K562 (cell line): Measurements from ENCODE around the gene ANO8. TPM values are rescaled to one million over a fixed set of nuclear protein-coding genes. Genes with fewer than 3 reads are reported as not detected.

ENCODE experiments used
- ATAC-seq: fragments of 200-7000 bp; cut with Tn5 transposase; 3 replicates; pipeline ENCODE4 v1.9.1; 2020; ENCODE audit warnings: moderate library complexity
- BruUV-seq: library from RNA; stranded (reverse); fragments of 400-500 nt; replicated peaks from 2 replicates; lab custom pipeline; 2021; lab: Mats Ljungman, UMichigan
- CTCF ChIA-PET: fragments of 300-600 bp; formaldehyde crosslinking; extraction: SDS; loops from one replicate; lab custom pipeline; 2021; ENCODE audit warnings: low intra/inter-chr PET ratio; lab: Yijun Ruan, JAX
- POLR2A ChIA-PET: fragments of 300-600, 350-650 bp; sonication (Branson Sonifier 250); formaldehyde crosslinking; extraction: SDS; loops from one replicate; lab custom pipeline; 2021; ENCODE audit warnings: antibody characterized with exemption, inconsistent platforms; lab: Yijun Ruan, JAX
- DNase-seq, 4 experiments: peaks; one replicate each; pipeline versions ENCODE4 v3.0.0 to v3.0.0-alpha.2; 2011 to 2018; ENCODE audit warnings: low spot score in 3 of 4, mixed read lengths in 3 of 4; ENCODE audit errors: extremely low read depth in 1 of 4
- FAIRE-seq: peaks from 2 replicates; lab custom pipeline; 2011; peaks lifted over from hg19 to GRCh38; lab: Jason Lieb, UNC
- H2AFZ ChIP-seq: 2 replicates; pipeline ENCODE4 v1.6.0; 2011; ENCODE audit warnings: low read depth, low read length, control low read depth, inconsistent platforms
- H3K27ac ChIP-seq: fragments of 200-600 bp; 3 replicates; pipeline ENCODE4 v1.8.0; 2011; ENCODE audit warnings: low read depth, mild to moderate bottlenecking, control low read depth, inconsistent platforms, low read length, moderate library complexity, mixed read lengths; ENCODE audit errors: extremely low read depth
- H3K27me3 ChIP-seq, 2 experiments: fragments of 300-600 bp in 1 of 2; 2 replicates in 1 of 2; 3 replicates in 1 of 2; pipeline versions ENCODE4 v1.6.0 to v1.8.0; 2011; ENCODE audit warnings: inconsistent platforms in 2 of 2, low read length in 2 of 2, mild to moderate bottlenecking in 1 of 2, mixed read lengths in 1 of 2, moderate library complexity in 1 of 2; ENCODE audit not compliant: control insufficient read depth in 2 of 2, insufficient read depth in 2 of 2
- H3K36me3 ChIP-seq: fragments of 300-600 bp; 3 replicates; pipeline ENCODE4 v1.8.0; 2011; ENCODE audit warnings: mild to moderate bottlenecking, low read length, inconsistent platforms; ENCODE audit not compliant: control insufficient read depth, insufficient read depth
- H3K4me1 ChIP-seq, 2 experiments: fragments of 200-600 bp in 1 of 2; replicated peaks in 1 of 2; 2 replicates in 1 of 2; 3 replicates in 1 of 2; pipeline versions ENCODE4 v1.5.1 to v1.8.0; 2011; ENCODE audit warnings: inconsistent platforms in 2 of 2, low read length in 2 of 2, mild to moderate bottlenecking in 1 of 2, mixed read lengths in 1 of 2, moderate library complexity in 1 of 2; ENCODE audit not compliant: control insufficient read depth in 2 of 2, insufficient read depth in 2 of 2
- H3K4me2 ChIP-seq: 2 replicates; pipeline ENCODE4 v1.6.1; 2011; ENCODE audit warnings: low read length, control low read depth, inconsistent platforms, mixed read lengths; ENCODE audit not compliant: insufficient read depth
- H3K4me3 ChIP-seq: fragments of 200-600 bp; sonication (generic), shearing (Covaris generic); 2 replicates; pipeline ENCODE4 v1.5.1; 2016; ENCODE audit warnings: control low read depth, inconsistent platforms
- H3K79me2 ChIP-seq: fragments of 200-600 bp; 3 replicates; pipeline ENCODE4 v1.8.0; 2011; ENCODE audit warnings: low read length, inconsistent platforms; ENCODE audit not compliant: control insufficient read depth, insufficient read depth
- H3K9ac ChIP-seq, 2 experiments: 2 replicates each; pipeline versions ENCODE4 v1.6.0 to v1.6.1; 2011; ENCODE audit warnings: low read depth in 2 of 2, low read length in 2 of 2, control low read depth in 1 of 2, inconsistent platforms in 1 of 2, mild to moderate bottlenecking in 1 of 2, mixed read lengths in 1 of 2; ENCODE audit not compliant: insufficient read depth in 1 of 2
- H3K9me1 ChIP-seq: one replicate; pipeline ENCODE4 v1.6.0; 2011; ENCODE audit warnings: inconsistent platforms, mild to moderate bottlenecking, low read length, moderate library complexity; ENCODE audit not compliant: control insufficient read depth, insufficient read depth
- H3K9me3 ChIP-seq: replicated peaks from 2 replicates; pipeline ENCODE4 v1.5.1; 2011; ENCODE audit warnings: low read depth, low read length, inconsistent platforms; ENCODE audit not compliant: control insufficient read depth, insufficient read depth
- H4K20me1 ChIP-seq: replicated peaks from 2 replicates; pipeline ENCODE4 v1.6.1; 2011; ENCODE audit warnings: low read length, inconsistent platforms, mixed read lengths; ENCODE audit not compliant: control insufficient read depth, insufficient read depth
- C11orf30 ChIP-seq: fragments of 450-650 bp; IDR thresholded peaks from 2 replicates; pipeline ENCODE4 v1.6.1; 2016; ENCODE audit warnings: low read depth, mild to moderate bottlenecking
- CBX5 ChIP-seq: IDR thresholded peaks from 2 replicates; pipeline ENCODE4 v1.6.1; 2014; ENCODE audit warnings: low read depth, borderline replicate concordance
- EGR1 ChIP-seq: fragments of 450-650 bp; conservative IDR thresholded peaks from 2 replicates; pipeline ENCODE4 v1.6.1; 2017; ENCODE audit warnings: mild to moderate bottlenecking
- HMG20B ChIP-seq: fragments of 250-450 bp; sonication (Bioruptor Pico); IDR thresholded peaks from 2 replicates; pipeline ENCODE4 v1.5.0; 2021; ENCODE audit warnings: mild to moderate bottlenecking
- MYBL2 ChIP-seq, 2 experiments: fragments of 450-650 bp in 1 of 2; sonication (generic) in 1 of 2; formaldehyde crosslinking in 1 of 2; IDR thresholded peaks; 2 replicates each; pipeline versions ENCODE4 v1.6.1 to v1.8.1; 2017 to 2022; ENCODE audit warnings: borderline replicate concordance in 1 of 2, inconsistent platforms in 1 of 2, low read depth in 1 of 2, mild to moderate bottlenecking in 1 of 2, missing genetic modification reagents in 1 of 2, moderate library complexity in 1 of 2
- NR3C1 ChIP-seq: sonication (generic); formaldehyde crosslinking; IDR thresholded peaks from 2 replicates; pipeline ENCODE4 v1.8.1; 2022; ENCODE audit warnings: missing genetic modification reagents
- RBM22 ChIP-seq: fragments of 200-400 bp; formaldehyde crosslinking; IDR thresholded peaks from 2 replicates; pipeline ENCODE4 v1.6.1; 2018; ENCODE audit warnings: low read length, low read depth; ENCODE audit not compliant: poor library complexity, severe bottlenecking
- SMC3 ChIP-seq: conservative IDR thresholded peaks from 2 replicates; pipeline ENCODE4 v1.6.1; 2011; ENCODE audit warnings: low read depth, low read length, improper control_type of control experiment; ENCODE audit not compliant: insufficient read depth
- TARDBP ChIP-seq: fragments of 450-650 bp; IDR thresholded peaks from 2 replicates; pipeline ENCODE4 v1.6.1; 2016
- TOE1 ChIP-seq, 2 experiments: fragments of 450-650 bp in 1 of 2; sonication (generic) in 1 of 2; formaldehyde crosslinking in 1 of 2; IDR thresholded peaks; 2 replicates each; pipeline versions ENCODE4 v1.7.1 to v1.8.0; 2016 to 2022; ENCODE audit warnings: borderline replicate concordance in 2 of 2, mild to moderate bottlenecking in 2 of 2, antibody characterized with exemption in 1 of 2, inconsistent platforms in 1 of 2, low read depth in 1 of 2, missing genetic modification reagents in 1 of 2, moderate library complexity in 1 of 2
- XRCC5 ChIP-seq: fragments of 200-400 bp; formaldehyde crosslinking; IDR thresholded peaks from 2 replicates; pipeline ENCODE4 v1.6.1; 2017; ENCODE audit warnings: low read depth, mild to moderate bottlenecking, low read length
- ZFP1 ChIP-seq: fragments of 450-650 bp; formaldehyde crosslinking; IDR thresholded peaks from 2 replicates; pipeline ENCODE4 v1.4.0; 2020; ENCODE audit warnings: mild to moderate bottlenecking, mixed read lengths
- WGBS: fragments of 100-300 bp; shearing (Covaris generic); methylation state at CpG from one replicate; pipeline ENCODE4 v1.1.6; 2016; ENCODE audit warnings: low coverage, mixed read lengths; ENCODE audit not compliant: insufficient coverage; ENCODE audit errors: missing lambda C conversion rate; 5-methylcytosine and 5-hydroxymethylcytosine counted together
- in situ Hi-C: fragments of 300-500 bp; cut with MboI; formaldehyde crosslinking; loops from 4 replicates; pipeline ENCODE4 v1.15.0; 2018; ENCODE audit warnings: inconsistent platforms, mixed read lengths
- intact Hi-C: fragments of 100-400 bp; cut with micrococcal nuclease; formaldehyde crosslinking; loops from 2 replicates; pipeline ENCODE4 v1.14.2; 2022
- polyA plus RNA-seq, 8 experiments: library from polyadenylated mRNA; depleted of rRNA in 4 of 8; stranded (reverse) in 5 of 8; unstranded in 3 of 8; fragments of >200 nt; fragmentation: Nextera tagmentation in 2 of 8; fragmentation: Illumina TruSeq in 1 of 8; extraction: Ambion mirVana in 2 of 8; extraction: Trizol in 1 of 8; gene quantifications; 2 replicates each; pipeline versions ENCODE4 v1.2.1 to v1.2.3, GENCODE V29; 2011 to 2014; ENCODE audit warnings: inconsistent platforms in 1 of 8, missing spikeins in 1 of 8
- total RNA-seq, 7 experiments: library from RNA; depleted of rRNA in 6 of 7; stranded (reverse); fragments of >200 nt in 6 of 7; fragmentation: Illumina TruSeq in 2 of 7; extraction: Trizol in 2 of 7; gene quantifications; 2 replicates each; pipeline versions ENCODE4 v1.2.1 to v1.2.3, GENCODE V29; 2011 to 2021; ENCODE audit warnings: low replicate concordance in 1 of 7
- TF ChIP-seq, protein P1 (sequence below): fragments of 450-650 bp; formaldehyde crosslinking; IDR thresholded peaks from 2 replicates; pipeline ENCODE4 v1.4.0; 2022; ENCODE audit warnings: missing genetic modification characterization
- TF ChIP-seq, protein P2 (sequence below): sonication (generic); formaldehyde crosslinking; IDR thresholded peaks from 2 replicates; pipeline ENCODE4 v1.9.0; 2022; ENCODE audit warnings: mild to moderate bottlenecking, missing genetic modification reagents
- TF ChIP-seq, protein P3 (sequence below): sonication (generic); formaldehyde crosslinking; IDR thresholded peaks from 2 replicates; pipeline ENCODE4 v1.8.1; 2023; ENCODE audit warnings: mild to moderate bottlenecking, missing genetic modification reagents

ANO8 gene
- total and polyA plus RNA-seq, 9 of the 15 experiments (the other 6 are each of a cell fraction or from before 2014, with no cell fraction given): 0.07 to 7.6 (median 2.3) TPM; not detected in 1

DNA sequence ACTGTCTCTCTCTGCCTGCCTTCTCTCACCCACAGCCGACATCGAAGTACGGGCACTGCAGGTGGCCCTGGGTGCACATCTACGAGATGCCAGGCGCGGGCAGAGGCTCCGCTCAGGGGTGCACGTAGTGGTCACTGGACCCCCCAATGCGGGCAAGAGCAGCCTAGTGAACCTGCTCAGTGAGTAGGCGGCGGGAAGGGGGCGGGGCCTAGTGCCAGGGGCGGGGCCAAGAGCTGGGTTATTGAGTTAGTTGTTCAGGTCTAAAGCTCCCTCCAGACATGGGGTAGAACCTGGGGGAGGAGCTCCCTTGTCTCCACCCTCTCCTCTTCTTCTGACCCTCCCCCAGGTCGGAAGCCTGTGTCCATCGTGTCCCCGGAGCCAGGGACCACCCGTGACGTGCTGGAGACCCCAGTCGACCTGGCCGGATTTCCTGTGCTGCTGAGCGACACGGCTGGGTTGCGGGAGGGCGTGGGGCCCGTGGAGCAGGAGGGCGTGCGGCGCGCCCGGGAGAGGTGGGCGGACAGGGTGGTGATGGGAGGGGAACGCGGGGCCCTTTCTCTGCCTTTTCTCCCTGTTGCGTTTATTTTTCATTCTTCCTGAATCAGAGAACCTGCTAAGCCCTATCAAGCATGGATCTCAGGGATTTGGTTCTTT lies 4.6 kb upstream of the ANO8 start (continued):
- no peak for TF ChIP-seq TARDBP
- TF ChIP-seq NR3C1 (CRISPR knock-in tag): 0 out of 2 replicates have a peak, but pooled peaks have one; percentile 13
- TF ChIP-seq, protein P1, sequence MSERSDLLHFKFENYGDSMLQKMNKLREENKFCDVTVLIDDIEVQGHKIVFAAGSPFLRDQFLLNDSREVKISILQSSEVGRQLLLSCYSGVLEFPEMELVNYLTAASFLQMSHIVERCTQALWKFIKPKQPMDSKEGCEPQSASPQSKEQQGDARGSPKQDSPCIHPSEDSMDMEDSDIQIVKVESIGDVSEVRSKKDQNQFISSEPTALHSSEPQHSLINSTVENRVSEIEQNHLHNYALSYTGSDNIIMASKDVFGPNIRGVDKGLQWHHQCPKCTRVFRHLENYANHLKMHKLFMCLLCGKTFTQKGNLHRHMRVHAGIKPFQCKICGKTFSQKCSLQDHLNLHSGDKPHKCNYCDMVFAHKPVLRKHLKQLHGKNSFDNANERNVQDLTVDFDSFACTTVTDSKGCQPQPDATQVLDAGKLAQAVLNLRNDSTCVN: no peak
- TF ChIP-seq CBX5: no peak
- TF ChIP-seq, protein P2, sequence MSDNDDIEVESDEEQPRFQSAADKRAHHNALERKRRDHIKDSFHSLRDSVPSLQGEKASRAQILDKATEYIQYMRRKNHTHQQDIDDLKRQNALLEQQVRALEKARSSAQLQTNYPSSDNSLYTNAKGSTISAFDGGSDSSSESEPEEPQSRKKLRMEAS (CRISPR knock-in tag): peak; percentile 28; the same call in 1 of the 2 replicates
- TF ChIP-seq EGR1: peak; percentile 32; the same call in 1 of the 2 replicates

DNA sequence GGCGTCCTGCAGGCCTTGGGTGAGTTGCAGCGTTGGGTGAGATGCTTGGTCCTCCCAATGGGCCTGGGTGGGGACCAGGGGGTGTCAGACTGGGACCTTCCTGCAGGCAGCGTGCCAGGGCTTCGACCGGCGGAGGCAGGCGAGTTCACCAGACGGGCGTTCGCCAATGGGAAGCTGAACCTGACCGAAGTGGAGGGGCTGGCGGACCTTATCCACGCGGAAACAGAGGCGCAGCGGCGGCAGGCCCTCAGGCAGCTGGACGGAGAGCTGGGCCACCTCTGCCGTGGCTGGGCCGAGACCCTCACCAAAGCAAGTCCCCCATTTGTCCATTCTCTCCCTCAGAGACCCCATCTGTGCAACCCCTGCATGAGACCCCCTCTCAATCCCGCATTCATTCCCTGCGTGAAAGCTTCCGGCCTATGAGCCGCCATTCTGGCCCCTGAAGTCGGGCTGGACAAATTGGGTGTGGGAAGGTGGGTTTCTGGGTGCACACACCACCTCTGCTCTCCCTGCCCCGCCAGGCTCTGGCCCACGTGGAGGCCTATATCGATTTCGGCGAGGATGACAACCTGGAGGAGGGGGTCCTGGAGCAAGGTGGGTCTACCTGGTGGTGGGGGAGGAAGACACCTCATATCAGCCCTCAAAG lies 3.9 kb upstream of the ANO8 start:
- peak overlapping the region; percentile 84 for H3K4me3 ChIP-seq
- ChIA-PET POLR2A (interaction anchor here (0.6 to 0.7 kb wide), 4 partner anchors 67 to 527 kb away, joined by 3 to 8 read pairs (median 3); partner anchors contain the start of gene BST2), CTCF (interaction anchor here (0.5 kb wide), 1 partner anchor 58 kb away, joined by 3 read pairs; no protein-coding TSS in a partner anchor)
- H3K79me2 ChIP-seq: peaks cover 24% of the 10 kb centered on the region
- DNase-seq (peak in 2 of 4 experiments; percentile 15 to 30), ATAC-seq (no peak), FAIRE-seq (no peak)
- H3K9me3 ChIP-seq: no peaks in the 10 kb centered on the region
- H3K27me3 ChIP-seq: no peaks in the 10 kb centered on the region
- H3K4me2 ChIP-seq: peak overlapping the region; percentile 96
- H4K20me1 ChIP-seq: no peaks in the 10 kb centered on the region; the same call in 1 of the 2 replicates
- 0 out of 2 replicates have a peak overlapping the region, but pooled peaks have one; percentile 95 for H2AFZ ChIP-seq
- WGBS: 77% methylated on average over 30 of the region's 30 CpGs
- peaks cover 24% of the 10 kb centered on the region; the same call in 1 of the 3 replicates for H3K36me3 ChIP-seq
- intact Hi-C loops: no loop called here
- BruUV-seq: no TSS peak
- peaks cover 18 to 65% of the 10 kb centered on the region in 2 experiments; a peak in 4 of 5 replicates for H3K4me1 ChIP-seq
- H3K27ac ChIP-seq: no peak overlapping the region
- in situ Hi-C loops: no loop called here
- peak overlapping the region; percentile 81 to 90; a peak in 3 of 4 replicates for H3K9ac ChIP-seq
- no peaks in the 10 kb centered on the region for H3K9me1 ChIP-seq
- TF ChIP-seq HMG20B (CRISPR knock-in tag): no peak
- peak; percentile 48; the same call in 1 of the 2 replicates for TF ChIP-seq XRCC5
- 0 out of 2 replicates have a peak, but pooled peaks have one; percentile 65 for TF ChIP-seq NR3C1 (CRISPR knock-in tag)
- TF ChIP-seq, protein P3, sequence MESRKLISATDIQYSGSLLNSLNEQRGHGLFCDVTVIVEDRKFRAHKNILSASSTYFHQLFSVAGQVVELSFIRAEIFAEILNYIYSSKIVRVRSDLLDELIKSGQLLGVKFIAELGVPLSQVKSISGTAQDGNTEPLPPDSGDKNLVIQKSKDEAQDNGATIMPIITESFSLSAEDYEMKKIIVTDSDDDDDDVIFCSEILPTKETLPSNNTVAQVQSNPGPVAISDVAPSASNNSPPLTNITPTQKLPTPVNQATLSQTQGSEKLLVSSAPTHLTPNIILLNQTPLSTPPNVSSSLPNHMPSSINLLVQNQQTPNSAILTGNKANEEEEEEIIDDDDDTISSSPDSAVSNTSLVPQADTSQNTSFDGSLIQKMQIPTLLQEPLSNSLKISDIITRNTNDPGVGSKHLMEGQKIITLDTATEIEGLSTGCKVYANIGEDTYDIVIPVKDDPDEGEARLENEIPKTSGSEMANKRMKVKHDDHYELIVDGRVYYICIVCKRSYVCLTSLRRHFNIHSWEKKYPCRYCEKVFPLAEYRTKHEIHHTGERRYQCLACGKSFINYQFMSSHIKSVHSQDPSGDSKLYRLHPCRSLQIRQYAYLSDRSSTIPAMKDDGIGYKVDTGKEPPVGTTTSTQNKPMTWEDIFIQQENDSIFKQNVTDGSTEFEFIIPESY (CRISPR knock-in tag): peak; percentile 98
- TF ChIP-seq TOE1 (IDR thresholded peaks at IDR 0.05; ENCODE audit: borderline replicate concordance): no peak
- TF ChIP-seq TOE1 (CRISPR knock-in tag; IDR thresholded peaks at IDR 0.05; ENCODE audit: borderline replicate concordance, low read depth): no peak
- no peak for TF ChIP-seq ZFP1 (CRISPR knock-in tag)
- no peak for TF ChIP-seq SMC3
- TF ChIP-seq C11orf30: no peak
- peak; percentile 14 for TF ChIP-seq RBM22
- no peak for TF ChIP-seq MYBL2 (IDR thresholded peaks at IDR 0.05; ENCODE audit: low read depth)
- peak; percentile 67; the same call in 1 of the 2 replicates for TF ChIP-seq MYBL2 (CRISPR knock-in tag; IDR thresholded peaks at IDR 0.05; ENCODE audit: borderline replicate concordance)
